RPMI8226 (cell line): ENCODE measurements around the gene LIMK2.
"Not testable (repeated sequence)": the region's sequence is repeated elsewhere in the genome, so short reads cannot be mapped to it uniquely, and the experiment has no call there.

Experiments used
- DNase-seq: peaks from one replicate; pipeline ENCODE4 v3.0.0-alpha.2; 2015

The LIMK2 gene

DNA sequence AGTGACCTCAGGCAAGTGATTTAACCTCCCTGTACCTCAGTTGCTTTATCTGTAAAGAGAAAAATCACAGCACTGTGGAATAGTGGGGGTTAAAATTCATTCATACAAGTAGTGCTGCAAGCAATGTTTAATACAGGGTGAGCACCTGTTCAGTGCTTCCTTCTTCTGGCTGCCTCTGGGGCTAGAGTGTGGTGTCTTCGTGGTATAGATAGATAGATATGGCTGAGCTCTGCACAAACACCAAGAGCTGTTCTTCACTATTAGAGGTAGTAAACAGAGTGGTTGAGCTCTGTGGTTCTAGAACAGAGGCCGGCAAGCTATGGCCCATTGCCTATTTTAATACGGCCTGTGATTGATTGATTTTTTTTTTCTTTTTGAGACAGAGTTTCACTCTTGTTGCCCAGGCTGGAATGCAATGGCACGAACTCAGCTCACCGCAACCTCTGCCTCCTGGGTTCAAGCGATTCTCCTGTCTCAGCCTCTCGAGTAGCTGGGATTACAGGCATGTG is 32.9 kb downstream of the LIMK2 start:
- no peak for DNase-seq

DNA sequence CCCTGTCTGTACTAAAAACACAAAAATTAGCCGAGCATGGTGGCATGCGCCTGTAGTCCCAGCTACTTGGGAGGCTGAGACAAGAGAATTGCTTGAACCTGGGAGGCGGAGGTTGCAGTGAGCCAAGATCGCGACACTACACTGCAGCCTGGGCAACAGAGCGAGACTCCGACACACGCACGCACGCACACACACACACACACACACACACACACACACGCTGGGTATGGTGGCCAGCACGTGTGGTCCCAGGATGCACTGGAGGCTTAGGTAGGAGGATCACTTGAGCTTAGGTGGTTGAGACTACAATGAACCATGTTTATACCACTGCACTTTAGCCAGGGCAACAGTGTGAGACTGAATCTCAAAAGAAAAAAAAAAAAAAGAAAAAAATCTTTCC is 33.9 kb downstream of the LIMK2 start:
- not testable (repeated sequence) for DNase-seq

DNA sequence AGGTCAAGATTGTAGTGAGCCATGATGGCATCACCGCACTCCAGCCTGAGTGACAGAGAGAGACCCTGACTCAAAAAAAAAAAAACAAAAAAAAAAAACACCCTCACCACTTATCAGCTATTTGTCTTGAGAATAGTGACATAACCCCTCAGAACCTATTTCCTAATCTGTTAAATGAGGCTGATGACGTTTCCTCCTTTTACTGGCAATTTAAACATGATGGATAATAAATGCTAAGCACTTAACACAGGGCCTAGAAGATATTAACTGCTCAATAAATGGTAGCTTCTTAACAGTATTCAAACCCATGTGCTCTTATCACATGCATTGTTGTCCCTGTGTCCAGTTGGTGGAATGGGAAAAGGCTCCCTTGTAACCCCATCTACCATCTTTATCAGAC is 34.6 kb downstream of the LIMK2 start:
- DNase-seq: no peak

DNA sequence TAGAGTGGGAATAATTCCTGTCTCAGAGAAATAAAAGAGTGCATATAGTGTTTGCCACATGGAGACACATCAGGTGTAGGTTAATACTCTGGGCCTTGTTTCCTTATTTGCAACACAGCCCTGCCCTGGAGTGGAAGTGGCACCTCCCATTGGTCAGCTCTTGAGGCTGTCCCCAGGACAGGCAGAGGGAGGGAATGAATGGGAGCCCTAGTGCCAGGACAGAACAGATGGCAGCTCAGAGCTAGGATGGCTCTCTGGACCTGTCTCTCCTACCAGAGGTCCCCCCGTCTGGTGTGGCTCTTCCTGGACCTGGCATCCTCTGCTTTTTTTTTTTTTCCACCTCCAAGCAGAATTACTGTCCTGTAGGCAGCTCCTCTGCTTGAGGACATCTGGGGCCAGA is 35.6 kb downstream of the LIMK2 start:
- DNase-seq: no peak

DNA sequence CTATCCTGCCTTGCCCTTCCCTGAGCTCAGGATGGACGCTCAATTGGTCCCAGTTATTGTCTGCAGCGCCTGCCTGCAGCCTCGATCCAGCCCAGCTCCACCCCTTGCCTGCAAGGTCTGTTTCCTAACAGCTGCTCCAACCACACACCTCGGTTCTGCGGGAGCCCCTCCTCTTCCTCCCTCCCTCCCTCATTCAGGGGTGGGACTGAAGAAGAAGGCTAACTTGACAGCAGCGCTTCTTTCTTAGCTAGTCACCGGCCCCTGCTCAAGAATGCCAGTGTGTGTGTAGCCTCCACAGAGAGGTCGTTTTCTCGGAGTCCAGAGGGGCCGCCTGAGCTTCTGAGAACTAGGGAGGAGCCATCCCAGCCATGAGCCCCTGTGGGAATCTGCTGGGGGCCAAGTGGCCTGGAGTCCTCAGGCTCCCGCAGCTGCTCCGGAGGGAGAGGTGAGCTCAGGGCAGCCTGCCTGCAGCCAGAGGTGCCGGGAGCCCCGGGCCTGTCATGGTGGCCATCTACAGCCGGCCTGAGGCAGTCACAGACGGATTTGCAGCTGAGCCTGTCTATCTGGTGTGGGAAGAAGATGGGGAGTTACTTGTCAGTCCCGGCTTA is 36.1 kb downstream of the LIMK2 start:
- DNase-seq: no peak

DNA sequence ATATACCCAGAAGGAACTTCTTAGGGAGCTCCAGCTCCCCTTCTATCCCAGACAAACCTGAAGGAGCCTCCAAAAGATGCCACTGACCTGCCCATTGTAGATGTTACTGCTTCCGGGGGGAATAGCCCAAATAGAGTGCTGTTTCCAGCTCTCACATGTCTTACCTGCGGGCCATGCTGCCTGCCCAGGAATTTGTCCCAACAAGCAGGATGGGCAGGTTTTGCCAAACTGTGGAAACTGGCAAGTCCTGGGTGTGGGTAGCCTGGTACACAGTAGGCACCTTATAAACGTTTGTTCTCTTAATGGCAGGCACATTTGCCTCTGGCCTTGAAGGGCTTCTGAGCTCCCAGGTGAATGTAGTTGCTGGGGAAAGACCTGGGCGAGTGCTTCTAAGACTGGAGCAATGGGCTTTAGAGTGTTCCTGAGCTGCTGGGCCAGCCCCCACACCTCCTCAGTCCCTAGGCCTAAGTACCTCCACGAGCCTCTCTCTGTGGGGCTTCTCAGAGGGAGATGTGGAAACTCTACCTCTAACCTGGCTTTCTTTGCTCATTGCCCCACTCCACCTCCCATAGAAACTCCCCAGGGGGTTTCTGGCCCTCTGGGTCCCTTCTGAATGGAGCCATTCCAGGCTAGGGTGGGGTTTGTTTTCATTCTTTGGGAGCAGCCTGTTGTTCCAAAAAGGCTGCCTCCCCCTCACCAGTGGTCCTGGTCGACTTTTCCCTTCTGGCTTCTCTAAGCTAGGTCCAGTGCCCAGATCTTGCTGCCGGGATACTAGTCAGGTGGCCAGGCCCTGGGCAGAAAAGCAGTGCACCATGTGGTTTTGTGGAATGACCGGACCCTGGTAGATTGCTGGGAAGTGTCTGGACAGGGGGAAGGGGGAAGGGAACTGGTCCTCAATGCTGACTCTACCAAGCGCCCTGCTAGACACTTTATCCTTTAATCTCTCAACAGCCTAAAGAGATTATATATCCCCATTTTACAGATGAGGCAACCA is 37.2 kb downstream of the LIMK2 start:
- no peak for DNase-seq

DNA sequence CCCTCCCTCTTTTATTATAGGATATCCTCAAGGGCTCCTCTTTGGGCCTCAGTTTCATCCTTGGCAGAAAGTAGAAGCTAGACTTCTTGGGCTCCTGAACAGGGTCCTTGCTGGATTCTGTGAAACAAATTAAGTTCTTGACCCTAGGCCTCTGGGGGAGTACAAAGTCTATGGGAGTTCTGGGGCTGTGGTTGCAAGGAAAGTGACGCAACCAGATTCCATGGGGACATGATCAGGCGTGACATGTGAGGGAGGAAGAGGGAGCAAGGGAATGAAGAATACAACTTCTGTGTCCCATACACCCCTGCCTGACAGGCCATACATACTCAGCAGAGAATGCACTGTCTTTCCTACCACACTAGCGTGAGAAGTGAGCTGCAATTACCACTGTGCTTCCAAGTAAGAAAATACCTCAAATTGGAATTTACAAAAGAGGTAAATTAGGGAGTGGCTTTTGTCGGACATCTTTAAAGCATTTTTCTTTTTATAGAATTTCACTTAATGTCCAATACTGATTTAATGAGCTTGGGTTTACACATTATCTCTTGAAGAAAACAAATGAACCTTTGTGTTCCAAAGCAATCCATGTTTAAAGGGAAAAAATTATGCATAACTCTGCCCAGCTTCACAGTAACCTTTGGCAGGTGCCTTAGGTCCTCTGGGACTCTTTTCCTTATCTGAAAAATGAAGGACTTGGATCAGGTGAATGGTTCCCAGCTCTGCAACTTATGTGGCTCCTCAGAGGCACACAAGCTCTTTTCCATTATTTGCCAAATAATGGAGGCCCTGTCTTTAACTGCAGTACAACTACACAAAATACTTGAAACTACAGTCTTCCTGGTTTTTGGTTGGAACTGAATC is 38.9 kb downstream of the LIMK2 start:
- no peak for DNase-seq

DNA sequence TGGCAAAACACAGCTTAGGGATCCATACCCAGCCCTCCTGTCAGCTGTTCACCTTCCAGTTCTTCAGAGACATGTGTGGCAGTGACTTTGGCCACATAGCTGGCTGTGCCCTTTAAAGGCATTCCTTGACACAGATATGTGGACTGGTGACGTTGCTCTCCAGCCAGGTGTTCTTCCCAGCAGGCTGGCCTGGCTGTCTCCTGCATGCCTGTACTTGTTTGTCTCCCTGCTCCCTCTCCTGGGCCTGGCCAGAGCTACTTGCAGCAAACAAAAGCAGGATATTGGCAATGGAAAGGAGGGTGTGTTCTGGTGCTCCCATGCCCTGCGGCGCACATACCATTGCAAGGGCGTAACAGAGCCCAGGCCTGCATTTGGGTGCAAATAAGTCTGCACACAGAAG is 41.9 kb downstream of the LIMK2 start:
- no peak for DNase-seq

DNA sequence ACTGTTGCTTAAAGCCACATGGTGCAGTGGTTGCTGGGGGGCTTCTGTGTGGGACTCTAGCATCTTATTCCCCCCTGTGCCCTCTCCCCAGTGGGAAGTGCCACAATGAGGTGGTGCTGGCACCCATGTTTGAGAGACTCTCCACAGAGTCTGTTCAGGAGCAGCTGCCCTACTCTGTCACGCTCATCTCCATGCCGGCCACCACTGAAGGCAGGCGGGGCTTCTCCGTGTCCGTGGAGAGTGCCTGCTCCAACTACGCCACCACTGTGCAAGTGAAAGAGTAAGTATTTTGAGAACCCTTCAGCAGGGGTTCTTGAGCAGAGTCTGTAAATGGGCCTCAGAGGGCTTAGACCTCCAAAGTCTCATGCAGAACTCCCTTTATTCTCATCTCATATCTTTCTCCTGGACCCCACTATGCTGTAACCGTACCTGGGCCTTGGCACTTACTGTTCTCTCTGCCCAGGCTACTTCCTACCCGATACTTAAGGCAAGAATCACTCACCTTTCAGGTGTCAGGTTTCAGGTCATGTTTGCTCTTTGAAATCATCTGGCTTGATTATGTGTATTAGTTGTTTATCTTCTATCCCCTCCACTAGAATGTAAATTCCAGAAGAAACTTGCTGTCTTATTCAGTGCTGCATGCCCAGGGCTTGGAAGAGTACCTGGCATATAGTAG is 47.8 kb downstream of the LIMK2 start:
- no peak for DNase-seq

DNA sequence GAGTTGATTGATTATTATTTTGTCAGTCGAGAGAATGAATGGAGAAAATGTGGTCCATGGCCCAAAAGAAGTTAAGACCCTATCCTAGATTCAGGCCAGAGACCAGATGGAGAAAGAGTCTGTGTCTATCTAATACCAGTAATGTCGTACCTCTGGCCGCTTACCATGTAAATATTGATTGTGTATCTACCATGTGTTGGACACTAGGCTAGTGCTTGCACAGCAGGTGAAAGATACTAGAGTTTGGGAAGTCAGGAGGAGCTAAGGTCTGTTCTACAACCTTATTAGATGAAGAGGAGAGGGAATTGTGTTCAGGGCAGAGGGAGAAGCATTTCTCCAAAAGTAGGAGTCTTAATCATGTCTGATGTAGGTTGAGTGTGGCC is 48.4 kb downstream of the LIMK2 start:
- no peak for DNase-seq

DNA sequence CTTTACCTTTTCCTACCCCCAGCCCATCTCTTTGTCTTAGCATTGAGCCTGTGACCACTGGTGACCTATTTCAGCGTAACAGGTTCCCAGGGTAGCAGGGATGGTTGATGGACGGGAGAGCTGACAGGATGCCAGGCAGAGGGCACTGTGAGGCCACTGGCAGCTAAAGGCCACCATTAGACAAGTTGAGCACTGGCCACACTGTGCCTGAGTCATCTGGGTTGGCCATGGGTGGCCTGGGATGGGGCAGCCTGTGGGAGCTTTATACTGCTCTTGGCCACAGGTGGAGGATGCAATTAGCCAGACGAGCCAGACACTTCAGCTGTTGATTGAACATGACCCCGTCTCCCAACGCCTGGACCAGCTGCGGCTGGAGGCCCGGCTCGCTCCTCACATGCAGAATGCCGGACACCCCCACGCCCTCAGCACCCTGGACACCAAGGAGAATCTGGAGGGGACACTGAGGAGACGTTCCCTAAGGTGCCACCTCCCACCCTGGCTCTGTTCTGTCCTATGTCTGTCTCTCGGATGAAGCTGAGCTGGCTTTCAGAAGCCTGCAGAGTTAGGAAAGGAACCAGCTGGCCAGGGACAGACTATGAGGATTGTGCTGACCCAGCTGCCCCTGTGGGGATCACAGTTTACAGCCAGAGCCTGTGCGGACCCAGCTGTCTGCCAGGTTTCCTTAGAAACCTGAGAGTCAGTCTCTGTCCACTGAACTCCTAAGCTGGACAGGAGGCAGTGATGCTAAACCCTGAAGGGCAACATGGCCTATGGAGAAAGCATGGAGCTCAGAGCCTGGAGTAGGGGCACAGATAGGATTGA is 50.4 kb downstream of the LIMK2 start:
- no peak for DNase-seq

DNA sequence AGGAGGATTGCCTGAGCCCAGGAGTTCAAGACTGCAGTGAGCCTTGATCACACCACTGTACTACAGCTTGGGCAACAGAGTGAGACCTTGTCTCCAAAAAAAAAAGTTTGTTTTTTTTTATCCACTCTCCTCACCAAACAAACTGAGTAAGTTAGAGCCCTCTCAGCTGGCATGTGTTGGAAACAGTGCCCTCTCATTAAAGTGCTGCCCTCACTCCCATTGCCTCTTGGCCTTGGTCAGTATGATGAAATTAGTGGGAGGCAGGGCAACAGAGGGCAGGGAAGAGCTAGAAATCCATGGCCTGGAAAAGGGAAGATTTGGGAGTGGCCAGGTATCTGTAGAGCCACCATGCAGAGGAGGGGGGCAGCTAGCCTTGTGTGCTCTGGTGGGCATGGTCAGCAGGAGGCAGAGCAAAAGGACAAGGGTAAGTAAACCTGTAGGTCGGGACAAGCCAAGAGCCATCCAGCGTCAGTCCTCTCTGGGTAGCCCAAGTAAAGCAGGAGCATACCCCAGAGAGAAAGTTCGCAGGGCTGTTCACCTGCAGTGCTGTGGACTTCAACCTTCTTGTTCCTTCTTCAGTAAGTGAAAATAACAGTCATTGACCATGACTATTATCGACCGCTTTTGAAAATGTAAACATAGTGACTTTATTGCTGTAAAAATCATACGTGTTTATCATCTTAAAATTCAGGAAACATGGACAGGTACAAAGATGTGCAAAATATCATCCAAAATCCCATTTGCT is 52.0 kb downstream of the LIMK2 start:
- no peak for DNase-seq

DNA sequence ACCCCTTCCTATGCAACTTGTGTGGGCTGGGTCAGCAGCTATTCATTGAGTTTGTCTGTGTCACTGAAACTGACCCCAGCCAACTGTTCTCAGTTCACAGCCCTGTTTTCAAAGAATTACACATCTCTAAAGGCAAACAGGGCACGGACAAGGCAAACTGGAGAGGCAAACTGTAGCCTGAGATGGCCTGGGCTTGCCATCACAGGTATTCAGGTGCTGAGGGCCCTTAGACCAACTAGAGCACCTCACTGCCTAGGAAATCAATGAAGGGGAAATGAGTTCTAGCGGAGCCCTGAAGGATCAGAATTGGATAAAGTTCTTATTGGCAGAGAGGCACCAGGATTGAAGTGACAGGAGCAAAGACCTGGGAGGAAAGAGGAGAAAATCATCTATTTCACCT is 56.2 kb downstream of the LIMK2 start:
- DNase-seq: no peak

DNA sequence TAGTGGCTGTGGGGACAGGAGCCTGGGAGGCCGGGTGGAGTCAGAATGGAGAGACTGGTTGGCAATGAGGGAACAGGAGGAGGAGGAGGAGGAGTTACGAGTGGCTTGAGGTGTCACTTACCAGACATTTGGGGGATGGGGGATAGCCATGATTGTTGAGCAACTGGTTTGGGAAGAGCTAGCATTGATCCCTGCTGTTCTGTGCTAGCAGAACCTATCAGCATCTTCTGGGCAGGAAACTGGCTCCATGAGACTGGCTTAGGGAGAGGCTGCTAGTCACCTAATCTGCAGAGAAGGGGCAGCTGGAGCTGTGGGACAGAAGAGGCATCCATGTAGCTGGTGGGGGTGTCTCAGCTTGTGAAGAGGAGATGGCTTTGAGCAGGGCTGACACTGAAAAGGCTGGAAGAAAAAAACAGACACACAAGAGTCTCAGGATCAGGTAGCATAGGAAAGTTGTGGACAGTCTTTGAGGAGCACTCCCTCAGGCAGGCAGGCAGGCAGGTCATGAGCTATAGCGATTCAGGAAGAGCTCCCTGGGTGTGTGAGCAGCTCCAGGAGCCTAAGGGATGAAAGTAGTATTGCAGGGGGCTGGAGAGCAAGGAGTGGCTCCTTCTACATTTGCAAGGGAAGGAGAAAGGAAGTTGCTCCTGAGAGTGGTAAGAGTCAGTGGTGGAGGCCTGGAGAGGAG is 57.9 kb downstream of the LIMK2 start:
- no peak for DNase-seq

DNA sequence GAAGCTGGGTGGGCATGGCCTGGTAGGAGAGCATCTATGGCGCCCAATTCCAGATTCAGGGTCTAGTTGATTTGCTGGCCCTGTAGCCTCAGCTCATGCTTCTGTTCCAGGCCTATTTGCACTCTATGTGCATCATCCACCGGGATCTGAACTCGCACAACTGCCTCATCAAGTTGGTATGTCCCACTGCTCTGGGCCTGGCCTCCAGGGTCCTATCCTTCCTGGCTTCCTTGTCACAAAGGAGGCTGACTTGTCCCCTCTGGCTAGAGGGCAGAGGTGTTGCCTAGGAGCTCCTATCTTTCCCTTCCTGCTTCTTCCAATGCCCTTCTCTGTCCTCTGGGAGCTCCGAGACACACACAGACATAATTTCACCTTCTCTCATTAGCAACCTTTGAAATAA is 58.9 kb downstream of the LIMK2 start:
- no peak for DNase-seq

DNA sequence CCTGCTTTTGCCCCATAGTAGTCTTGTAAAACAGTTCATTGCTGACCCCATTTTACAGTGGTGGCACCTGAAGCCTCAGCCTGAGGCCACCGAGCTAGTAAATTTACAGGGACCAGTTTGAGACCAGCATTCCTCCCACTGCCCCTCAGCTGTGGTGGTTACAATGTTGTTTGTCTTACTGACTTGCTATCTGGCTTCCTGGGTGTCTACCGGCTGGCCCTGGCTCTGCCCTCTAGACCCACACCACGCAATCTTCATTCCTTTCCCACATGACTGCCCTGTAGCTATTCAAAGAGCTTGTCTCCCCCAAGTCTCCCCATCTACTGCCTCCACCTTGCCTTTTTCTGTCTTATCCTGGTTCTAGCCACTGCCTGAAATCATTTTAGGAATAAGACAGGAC is 59.4 kb downstream of the LIMK2 start:
- DNase-seq: no peak

DNA sequence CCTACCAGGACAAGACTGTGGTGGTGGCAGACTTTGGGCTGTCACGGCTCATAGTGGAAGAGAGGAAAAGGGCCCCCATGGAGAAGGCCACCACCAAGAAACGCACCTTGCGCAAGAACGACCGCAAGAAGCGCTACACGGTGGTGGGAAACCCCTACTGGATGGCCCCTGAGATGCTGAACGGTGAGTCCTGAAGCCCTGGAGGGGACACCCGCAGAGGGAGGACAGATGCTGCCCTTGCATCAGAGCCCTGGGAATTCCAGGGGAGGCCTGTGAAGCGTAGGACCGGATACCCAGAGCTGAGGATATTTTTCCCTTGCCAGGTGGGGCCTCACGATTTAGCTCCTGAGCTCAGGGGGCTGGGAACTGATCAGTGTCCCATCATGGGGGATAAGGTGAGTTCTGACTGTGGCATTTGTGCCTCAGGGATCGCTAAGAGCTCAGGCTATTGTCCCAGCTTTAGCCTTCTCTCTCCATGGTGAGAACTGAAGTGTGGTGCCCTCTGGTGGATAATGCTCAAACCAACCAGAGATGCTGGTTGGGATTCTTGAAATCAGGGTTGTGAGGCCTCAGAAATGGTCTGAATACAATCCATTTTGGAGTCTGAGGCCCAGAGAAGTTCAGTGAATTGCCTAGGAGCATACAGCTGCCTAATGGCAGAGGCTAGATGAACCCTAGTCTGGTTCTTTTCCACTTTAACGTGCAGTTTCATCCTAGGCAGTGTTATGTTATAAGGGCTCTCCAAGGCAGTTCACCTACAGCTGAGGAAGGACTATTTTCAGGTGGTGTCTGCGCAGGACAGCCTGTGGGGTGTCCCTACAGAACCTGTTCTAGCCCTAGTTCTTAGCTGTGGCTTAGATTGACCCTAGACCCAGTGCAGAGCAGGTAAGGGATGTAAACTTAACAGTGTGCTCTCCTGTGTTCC is 60.7 kb downstream of the LIMK2 start:
- DNase-seq: peak; percentile 68

DNA sequence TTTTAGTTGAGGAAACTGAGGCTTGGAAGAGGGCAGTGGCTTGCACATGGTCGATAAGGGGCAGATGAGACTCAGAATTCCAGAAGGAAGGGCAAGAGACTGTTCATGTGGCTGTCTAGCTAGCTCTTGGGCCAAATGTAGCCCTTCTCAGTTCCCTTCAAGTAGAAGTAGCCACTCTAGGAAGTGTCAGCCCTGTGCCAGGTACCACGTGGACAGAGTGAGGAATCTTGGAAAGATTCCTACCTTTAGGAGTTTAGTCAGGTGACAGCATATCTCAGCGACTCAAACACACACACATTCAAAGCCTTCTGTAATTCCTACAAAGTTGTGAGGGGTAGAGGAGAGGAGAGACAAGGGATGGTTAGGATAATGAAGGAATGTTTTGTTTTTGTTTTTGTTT is 61.9 kb downstream of the LIMK2 start:
- no peak for DNase-seq

DNA sequence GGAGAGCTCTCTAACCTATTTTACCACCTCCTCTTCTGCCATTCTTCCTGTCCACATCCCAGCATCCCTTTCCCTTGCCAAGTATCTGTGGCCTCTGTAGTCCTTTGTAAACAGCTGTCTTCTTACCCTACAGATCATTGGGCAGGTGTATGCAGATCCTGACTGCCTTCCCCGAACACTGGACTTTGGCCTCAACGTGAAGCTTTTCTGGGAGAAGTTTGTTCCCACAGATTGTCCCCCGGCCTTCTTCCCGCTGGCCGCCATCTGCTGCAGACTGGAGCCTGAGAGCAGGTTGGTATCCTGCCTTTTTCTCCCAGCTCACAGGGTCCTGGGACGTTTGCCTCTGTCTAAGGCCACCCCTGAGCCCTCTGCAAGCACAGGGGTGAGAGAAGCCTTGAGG is 62.9 kb downstream of the LIMK2 start:
- no peak for DNase-seq
